CD4-positive, alpha-beta T cell treated with Interleukin-4 for 4 hours (primary cell): ENCODE results near the gene DYNLT4.
"Not testable (repeated sequence)": the region's sequence is repeated elsewhere in the genome, so short reads cannot be mapped to it uniquely, and the experiment has no call there.

Experiments used
- DNase-seq: peaks from one replicate; pipeline ENCODE4 v3.0.0-alpha.2; 2020

The DYNLT4 gene

DNA sequence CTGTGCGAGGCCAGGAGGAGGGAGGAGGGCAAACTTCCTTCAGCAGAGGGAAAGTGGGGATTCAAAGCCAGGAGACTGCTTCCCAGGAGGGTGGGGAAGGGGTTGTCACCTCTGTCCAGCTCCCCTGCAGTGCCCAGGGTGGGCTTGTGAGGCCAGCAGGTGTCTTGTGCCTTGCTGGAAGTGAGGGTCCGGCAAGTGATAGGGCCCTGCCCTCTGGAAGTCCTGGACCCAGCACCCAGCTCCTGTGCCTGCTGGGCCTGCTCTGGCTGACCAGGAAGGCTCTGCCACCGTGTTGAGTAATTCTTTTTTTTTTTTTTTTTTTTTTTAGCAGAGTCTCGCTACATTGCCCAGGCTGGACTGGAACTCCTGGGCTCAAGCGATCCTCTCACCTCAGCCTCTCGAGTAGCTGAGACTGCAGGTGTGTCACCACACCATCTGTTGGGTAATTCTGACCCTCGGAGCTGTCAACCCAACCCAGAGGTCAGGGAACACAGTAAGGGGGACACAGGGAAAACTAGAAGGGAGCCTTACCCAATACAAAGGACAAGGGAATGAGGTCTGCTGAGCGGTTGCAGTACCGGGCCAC is 20.2 kb downstream of the DYNLT4 start:
- no peak for DNase-seq

DNA sequence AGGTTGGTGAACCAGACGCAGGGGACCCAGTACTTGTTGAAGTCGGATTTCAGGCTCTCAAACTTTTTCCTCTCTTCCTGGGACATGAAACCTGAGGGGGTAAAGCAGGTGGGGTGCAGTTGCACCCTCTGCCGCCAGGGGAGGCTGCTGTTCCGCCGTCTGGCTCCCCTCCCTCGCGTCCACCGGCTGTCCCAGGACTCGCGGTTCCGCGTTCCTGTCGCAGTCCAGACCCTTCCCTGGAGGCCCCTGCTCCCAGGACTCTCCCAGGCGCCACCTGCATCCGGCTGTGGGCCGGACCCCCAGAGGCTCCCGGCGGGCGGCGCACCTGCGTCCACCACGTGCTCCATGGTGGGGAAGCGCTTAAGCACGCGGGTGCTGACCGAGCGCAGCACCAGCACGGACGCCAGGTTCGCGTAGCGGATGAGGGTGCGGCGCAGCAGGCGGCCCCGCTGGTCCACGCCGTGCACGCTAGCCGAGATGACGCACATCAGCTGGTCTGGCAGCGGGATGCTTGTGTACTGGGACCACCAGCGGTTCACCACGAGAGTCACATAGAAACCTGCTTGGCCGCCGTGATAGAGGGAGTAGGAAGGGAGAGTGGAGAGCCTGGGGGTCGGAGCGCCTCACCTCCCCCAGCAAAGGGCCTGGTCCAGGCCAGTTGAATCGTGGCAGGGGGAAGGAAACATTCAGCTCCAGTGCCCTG is 20.9 kb downstream of the DYNLT4 start:
- peak; percentile 62 for DNase-seq

DNA sequence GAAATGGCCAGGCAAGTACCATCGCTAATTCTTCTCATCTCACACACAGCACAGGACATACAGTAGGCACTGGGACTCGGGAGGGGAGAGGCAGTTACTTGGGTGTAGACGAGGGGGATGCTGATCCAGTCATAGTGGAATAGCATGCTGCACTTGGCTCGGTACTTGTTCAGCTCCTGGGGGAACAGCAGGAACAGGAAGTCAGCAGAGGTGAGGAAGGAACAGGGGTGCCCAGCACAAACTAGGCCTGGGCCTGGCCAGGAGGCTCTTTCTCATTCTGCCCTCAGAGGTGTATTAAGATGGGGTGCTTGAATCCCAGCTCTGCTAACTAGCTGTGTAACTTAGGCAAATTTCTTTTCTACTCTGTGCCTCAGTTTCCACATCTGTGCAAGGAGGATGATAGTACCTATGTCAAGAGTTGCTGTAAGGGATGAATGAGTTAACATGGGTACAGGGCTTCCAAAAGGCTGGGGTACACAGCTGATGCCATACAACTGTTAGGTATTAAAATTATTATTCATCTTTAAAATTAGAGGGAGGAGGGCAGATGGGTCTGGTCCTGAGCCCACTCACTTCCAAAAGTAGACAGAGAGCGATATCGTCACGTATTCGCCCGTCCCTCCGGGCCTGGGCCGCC is 21.5 kb downstream of the DYNLT4 start:
- no peak for DNase-seq

DNA sequence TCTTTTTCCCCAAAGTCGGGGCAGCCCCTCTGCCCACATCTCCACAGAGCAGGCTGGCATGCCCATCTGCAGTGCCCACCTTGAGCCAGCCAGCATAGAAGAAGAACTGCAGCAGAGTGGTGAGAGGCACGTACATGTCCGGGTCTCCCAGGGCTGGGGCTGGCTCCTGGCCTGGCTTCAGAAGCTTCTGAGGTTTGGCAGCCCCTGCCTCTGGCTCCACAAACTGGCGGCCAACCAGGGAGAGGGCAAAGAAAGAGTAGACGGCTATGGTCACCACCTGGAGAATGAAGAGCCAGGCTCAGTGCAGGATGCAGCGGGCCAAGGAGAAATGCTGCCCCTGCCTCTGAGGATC is 22.1 kb downstream of the DYNLT4 start:
- DNase-seq, result no peak

DNA sequence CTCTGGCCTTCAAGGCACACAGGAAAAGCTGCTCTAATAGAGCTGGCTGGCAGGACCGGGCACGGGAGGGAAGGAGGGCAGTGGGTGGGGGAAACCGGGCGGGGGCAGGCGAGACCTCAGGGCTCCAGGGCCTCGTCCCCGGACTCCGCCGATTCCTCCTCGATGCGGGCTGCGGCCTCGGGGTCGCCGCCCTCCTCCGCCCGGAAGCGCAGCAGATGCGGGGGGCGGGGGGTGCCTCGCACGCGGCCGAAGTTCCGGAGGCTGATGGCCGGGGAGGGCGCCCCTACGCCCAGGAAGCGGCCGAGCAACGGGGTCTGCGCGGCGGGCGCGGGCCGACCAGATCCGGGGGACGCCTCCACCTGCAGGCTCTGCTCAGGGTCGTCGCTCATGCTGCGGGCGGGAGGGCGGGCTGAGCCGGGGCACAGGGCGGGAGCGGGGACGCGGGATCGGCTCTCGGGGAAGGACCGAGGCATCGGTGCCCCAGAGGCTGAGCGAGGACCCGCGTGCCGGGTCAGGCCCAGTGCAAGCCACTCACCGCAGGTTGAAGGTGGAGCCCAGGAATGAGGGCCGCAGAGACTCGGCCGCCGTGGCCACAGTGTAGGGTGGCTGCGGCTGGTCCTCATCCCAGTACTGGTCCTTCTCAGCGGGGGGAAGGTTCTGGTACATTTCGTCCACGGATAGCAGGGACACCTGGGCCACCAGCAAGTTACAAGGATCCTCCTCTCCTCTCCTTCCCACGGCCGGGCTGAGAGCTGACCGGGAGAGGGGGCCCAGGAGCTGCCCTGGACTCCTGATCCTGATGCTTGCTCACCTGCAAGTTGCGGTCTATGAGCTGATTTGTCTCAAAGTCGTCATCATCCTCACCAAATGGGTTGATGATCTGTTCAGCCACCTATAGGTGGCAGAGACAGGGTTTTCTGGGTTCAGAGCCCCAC is 22.8 kb downstream of the DYNLT4 start:
- no peak for DNase-seq

DNA sequence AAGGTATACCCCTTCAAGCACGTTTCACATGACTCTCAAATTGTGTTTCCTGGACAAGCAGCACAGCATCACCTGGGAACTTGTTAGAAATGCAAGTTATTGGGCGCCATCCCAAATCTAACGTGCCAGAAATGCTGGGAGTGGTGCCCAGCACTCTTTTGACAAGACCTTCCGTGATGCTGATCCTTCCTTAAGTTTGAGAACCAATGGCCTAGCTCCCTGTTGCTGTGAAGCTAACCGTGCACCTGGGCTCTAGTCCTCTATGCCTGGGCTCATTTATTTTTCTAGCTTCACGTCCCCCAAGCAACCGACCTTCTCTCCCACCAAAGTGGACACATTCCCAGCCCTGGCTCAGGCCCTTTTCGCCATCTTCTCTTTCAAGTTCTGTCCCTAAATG is 23.5 kb downstream of the DYNLT4 start:
- DNase-seq, result no peak

DNA sequence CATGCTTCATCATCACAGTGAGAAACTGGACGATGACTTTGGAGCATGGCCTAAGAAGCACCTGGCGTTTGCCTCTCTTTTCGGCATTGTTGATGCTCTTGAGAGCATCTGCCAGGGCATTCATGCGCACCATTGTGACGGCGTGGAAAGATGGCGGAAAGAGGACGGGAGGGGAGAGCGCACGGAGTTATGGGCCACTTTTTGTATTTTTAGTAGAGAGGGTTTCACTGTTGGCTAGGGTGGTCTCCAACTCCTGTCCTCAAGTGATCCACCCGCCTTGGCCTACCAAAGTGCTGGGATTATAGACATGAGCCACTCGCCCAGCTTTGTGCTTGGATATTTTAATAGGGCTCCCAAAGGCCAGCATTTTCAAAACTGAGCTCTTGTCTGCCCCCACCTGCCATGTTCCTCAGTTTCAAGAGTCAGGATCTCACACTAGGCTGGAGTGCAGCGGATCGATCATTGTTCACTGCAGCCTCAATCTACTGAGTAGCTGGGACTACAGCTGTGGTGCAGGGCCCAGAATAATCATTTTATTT is 26.5 kb downstream of the DYNLT4 start:
- DNase-seq, result no peak

DNA sequence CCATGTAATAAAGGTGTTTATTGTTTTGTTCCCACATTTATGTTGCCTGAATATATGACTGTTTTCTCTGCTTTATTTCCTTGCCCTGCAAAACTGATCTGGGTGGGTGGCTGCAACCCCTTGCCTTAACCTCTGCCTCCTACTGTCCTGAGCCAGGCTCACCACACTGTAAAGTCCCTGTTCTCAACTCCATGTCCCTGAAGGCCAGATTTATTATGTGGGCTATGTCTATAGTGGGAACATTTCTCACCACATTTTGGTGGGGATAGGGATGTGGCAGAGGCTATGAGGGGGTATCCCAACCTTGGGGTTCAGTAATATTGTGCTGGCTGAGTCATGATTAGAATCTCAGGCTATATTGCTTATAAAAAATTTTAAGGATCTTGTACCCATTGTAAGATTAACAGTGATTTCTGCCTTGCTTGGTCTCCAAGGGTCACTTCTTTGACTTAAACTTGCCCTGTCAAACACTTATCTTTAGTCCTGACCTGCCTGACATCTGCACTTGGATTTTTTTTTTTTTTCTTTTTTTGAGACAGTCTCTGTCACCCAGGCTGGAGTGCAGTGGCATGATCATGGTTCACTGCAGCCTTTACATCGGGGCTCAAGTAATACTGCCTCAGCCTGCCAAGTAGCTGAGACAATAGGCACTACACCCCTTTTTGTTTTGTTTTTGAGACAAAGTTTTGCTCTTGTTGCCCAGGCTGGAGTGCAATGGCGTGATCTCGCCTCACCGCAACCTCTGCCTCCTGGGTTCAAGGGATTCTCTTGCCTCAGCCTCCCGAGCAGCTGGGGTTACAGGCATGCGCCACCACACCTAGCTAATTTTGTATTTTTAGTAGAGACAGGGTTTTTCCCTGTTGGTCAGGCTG is 28.2 kb downstream of the DYNLT4 start:
- DNase-seq, result no peak

DNA sequence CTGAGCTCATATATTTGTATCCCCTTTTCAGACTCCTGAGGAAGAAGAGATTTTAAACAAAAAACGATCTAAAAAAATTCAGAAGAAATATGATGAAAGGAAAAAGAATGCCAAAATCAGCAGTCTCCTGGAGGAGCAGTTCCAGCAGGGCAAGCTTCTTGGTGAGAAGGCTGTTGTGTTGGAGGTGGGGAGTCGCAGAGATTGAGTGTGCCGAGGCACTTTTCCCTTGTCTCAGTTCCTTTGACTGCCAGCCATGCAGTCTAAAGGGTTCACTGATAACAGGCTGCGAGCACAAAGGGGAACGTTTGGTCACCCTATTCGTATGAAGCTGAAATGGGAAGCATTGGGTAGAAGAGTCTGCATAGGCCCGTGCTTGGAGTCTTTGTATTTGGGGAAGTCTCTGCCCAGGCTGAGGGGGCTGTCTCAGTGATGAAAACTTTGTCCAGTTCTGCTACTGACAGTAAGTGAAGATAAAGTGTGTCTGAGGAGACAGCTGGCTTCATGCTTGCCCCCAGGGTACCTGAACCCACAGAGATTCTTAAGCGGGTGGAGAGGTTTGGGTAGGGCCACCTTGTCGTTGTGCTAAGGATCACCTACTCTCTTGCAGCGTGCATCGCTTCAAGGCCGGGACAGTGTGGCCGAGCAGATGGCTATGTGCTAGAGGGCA is 29.0 kb downstream of the DYNLT4 start:
- DNase-seq, result no peak

DNA sequence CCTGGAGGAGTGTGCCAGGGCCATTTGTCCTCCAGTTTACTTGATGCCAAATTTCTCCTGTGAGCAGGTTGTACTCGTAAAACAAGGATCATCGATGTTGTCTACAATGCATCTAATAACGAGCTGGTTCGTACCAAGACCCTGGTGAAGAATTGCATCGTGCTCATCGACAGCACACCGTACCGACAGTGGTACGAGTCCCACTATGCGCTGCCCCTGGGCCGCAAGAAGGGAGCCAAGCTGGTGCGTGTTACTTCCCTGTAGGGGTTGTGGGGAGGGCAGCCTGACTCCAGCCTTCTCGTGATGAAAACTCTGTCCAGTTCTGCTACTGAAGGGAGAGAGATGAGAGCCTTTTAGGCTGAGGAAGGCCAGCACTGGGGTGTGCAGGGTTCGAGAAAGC is 29.6 kb downstream of the DYNLT4 start:
- DNase-seq, result no peak

DNA sequence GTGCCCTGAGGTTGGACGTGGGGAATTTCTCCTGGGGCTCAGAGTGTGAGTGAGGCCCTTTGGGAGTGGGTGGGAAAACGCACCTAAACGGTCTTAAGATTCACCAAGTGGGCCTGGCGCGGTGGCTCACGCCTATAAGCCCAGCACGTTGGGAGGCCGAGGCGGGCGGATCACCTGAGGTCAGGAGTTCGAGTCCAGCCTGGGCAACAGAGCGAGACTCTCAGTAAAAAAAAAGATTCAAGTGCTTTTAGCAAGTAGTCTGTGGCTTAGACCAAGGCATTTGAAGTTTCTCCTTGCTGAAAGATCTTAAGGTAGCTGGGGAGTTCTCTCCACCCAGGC is 30.5 kb downstream of the DYNLT4 start:
- no peak for DNase-seq

DNA sequence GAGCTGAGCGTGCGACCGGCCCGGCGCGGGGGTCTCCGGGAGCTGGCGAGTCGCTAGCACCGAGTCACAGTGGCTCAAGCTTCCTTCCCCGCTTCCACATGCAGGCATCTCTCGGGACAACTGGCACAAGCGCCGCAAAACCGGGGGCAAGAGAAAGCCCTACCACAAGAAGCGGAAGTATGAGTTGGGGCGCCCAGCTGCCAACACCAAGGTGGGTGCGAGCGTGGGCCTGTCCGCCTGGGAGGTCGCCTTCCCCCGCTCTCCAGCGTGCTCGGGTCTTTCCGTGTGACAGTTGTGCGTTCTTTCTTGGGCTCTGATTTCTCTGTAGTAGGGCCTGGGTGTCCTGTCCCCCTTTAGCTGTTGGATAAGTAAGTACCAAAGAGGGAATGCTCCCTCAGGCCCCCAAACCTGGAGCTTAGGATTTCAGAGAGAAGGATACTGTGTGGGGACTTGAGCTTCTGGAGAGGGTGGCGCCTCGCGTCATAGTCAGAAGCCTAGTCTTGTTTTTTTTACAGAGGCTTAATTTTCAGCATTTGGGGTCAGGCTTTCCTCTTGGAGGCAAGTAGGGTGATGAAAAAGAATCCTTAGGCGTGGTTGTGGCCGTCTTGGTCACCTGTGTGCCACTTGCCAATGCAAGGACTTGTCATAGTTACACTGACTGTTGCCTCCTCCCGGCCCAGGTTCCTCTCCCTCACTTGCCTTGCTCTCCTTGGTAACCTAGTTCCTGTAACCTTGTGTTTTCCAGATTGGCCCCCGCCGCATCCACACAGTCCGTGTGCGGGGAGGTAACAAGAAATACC is 31.0 kb downstream of the DYNLT4 start:
- peak; percentile 37 for DNase-seq

DNA sequence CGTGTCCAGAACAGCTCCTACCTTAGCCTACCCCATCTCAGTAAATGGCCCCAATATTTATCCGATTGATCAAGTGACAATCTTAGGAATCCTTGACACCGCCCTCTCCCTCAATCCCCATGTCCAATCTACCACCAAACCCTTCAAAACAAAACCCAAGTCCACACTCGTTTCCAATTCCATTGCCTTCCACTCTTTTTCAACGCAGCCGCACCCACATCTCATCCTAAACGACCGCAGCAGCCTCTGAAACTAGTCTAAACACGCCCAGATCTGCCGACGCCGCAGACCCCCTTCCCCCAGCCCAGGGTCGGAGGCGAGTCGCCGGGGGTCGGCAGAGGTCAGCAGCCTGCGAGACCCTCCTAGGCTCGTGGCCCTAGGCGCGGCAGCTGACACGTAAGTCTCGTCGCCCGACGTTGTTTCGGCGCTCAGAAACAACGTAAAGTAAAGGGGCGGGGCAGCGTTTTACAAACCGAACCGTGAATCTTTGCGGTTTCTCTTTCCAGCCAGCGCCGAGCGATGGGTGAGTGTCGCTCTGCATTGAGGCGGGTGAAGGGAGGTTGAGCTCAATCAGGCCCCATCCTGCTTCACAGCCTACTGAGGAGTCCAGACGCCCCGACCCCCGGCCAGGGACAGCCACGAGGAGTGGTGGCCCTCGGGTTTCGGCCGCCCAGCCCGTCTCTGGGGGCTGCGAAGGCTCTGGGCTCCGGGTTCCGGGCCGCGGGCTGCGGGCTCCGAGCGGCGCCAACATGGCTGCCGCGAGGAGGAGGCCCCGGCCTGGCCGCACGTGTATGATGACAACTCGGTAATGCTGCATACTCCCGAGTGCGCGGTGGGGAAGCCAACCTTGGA is 31.8 kb downstream of the DYNLT4 start, which contains the start of gene RPS8:
TSS of gene RPS8 (plus strand) at position 463 of the 852 bp plus-strand sequence. CDS start at position 520, 57 bp downstream.
- DNase-seq, result peak; percentile 90

DNA sequence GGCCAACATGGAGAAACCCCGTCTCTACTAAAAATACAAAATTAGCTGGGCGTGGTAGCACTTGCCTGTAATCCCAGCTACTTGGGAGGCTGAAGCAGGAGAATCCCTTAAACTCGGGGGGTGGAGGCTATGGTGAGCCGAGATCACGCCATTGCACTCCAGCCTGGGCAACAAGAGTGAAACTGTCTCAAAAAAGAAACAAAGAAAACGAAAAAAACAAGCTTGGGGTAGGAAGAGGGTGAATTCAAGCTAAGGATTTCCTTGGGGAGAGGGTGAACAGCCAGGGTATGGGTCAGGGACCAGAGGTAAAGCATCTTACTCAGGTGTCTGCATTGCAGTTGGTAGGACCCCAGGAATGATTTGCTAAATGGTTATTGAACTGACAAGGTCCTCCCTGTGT is 40.7 kb downstream of the DYNLT4 start:
- not testable (repeated sequence) for DNase-seq

DNA sequence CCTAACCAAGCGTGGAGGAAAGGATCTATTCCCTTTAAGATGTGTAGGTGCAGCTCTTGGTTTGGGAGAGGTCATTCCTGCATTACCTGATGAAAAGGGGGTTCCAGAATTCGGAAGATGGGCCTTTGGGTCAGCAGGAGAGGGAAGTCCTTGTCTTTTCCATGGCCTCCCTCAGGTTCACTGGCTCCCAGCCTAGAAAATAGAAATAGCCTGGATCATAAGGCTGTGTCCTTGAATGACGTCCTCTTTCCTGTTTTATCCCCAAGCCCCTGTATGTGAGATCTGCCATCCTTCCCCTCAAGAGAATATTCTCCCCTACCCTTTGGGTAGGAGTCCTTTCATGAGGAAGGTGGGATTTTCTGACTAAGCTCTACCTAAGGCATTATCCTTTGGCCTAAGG is 46.3 kb downstream of the DYNLT4 start:
- no peak for DNase-seq

DNA sequence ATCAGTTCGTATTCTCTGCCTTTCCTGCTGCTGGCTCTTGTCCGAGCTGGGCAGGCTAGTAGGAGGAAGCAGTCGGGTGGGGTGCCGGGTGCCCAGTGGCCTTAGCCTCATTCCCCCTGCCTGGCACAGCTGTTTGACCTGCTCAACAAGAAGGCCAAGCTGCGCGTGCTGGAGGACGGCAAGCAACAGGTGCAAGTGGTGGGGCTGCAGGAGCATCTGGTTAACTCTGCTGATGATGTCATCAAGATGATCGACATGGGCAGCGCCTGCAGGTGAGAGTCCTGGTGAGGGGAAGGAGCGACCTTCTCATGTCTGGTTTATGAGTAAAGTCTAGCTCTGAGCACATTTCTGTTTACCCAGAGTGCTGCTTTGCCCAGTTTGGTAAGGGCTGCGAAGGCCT is 48.1 kb downstream of the DYNLT4 start:
- no peak for DNase-seq

DNA sequence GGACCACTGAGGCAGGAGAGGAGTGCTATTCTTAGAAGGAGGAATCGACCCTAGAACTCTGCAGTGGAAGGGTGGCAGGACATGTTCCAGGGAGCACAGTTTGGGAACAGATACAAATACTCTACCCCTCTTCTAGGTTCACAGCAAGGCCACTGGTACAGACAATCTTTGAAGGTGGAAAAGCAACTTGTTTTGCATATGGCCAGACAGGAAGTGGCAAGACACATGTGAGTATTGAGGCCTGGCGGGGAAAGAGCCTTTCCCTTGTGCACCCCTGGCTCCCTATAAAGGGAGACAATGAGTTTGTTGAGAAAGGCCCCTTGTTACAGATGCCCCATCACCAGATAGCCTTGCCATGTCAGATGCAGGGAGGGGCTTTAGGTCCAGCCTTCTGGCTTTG is 49.7 kb downstream of the DYNLT4 start:
- no peak for DNase-seq
